ENCODE results near the gene MYL6B.
A peak's percentile ranks its signal among the peaks of the same experiment; 100 is the strongest.

DNA sequence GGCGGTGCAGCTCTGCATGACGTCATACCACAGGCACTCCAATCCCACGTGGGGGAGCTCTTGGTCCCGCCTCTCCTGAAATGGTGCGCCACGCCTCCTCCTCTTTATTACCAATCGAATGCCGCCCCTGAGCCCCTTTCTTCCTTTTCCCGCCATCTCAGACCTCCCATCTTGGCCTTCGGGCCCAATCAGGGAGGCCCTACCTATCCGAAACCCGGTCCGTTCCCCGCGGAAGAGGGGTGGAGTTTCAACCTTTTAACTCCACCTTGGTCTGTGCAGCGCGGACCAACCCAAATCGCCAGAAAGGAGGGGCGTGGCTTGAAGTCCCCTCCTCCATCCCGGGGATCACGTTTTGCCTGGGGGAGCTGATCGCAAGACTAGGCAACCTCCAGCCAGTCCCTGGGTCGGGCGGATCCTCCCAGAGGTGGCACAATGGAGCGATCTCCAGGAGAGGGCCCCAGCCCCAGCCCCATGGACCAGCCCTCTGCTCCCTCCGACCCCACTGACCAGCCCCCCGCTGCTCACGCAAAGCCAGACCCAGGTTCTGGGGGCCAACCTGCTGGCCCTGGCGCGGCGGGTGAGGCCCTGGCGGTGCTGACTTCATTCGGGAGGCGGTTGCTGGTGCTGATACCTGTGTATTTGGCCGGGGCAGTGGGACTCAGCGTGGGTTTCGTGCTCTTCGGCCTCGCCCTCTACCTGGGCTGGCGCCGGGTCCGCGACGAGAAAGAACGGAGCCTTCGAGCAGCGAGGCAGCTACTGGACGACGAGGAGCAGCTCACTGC is 24.3 kb upstream of the MYL6B start, which contains the start of gene ESYT1:
- TF ChIP-seq EZH2 (IDR thresholded peaks at IDR 0.05), result no peak
- peak; percentile 90 for TF ChIP-seq POLR2AphosphoS5 (IDR thresholded peaks at IDR 0.05; ENCODE audit: borderline replicate concordance, low read depth, low read length)
